ENCODE data around the gene AASDHPPT.

DNA sequence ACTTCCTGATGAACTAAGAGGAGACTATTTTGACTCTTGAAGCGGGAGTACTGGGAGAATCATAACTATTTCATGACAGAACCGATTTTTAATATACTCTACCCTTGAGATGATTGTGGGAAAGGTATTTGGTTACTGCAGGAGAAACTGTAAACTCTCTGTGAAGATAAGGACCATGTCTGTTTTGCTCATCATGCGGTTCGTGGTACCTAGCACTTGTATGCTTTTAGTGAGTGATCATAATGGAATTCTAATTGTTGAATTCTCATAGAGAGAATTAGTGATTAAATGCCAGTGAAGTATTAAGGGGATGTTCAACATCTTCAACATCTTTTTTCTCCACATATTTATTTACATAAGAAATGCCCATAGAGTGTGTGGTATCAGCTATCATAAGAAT lies 11.4 kb downstream of the AASDHPPT start:
- TF ChIP-seq CTCF (conservative IDR thresholded peaks at IDR 0.05 in 1 of 2, IDR thresholded peaks at IDR 0.05 in 1 of 2; ENCODE audit: extremely low read depth in 1 of 2, insufficient read depth in 1 of 2, low read depth in 1 of 2, low read length in 2 of 2) (no peak), EZH2 (IDR thresholded peaks at IDR 0.05; ENCODE audit: borderline replicate concordance, low read length) (no peak)

All from mammary epithelial cell (primary cell).